Suprapubic skin (tissue), 4 donors: ENCODE measurements around the gene SEMA4A. TPM values are rescaled to one million over a fixed set of nuclear protein-coding genes. Genes with fewer than 3 reads are reported as not detected.

Experiments used
- DNase-seq, 2 donors: peaks; one replicate each; pipeline ENCODE4 v3.0.0-alpha.2; 2019; ENCODE audit warnings: low spot score in 2 of 2
- H3K27ac ChIP-seq: fragments of 200-600 bp; sonication (generic); one replicate; pipeline ENCODE4 v1.5.1; 2019
- H3K27me3 ChIP-seq: fragments of 200-600 bp; sonication (generic); one replicate; pipeline ENCODE4 v1.5.1; 2019
- H3K36me3 ChIP-seq: fragments of 200-600 bp; sonication (generic); one replicate; pipeline ENCODE4 v1.5.1; 2019
- H3K4me1 ChIP-seq: fragments of 200-600 bp; sonication (generic); one replicate; pipeline ENCODE4 v1.5.1; 2019
- H3K4me3 ChIP-seq: fragments of 200-600 bp; sonication (generic); one replicate; pipeline ENCODE4 v1.5.1; 2019; ENCODE audit warnings: mild to moderate bottlenecking
- H3K9me3 ChIP-seq: fragments of 200-600 bp; sonication (generic); one replicate; pipeline ENCODE4 v1.5.1; 2019
- CTCF ChIP-seq, 2 donors: fragments of 200-600 bp in 1 of 2; fragments of 450-650 bp in 1 of 2; sonication (generic) in 1 of 2; IDR thresholded peaks; one replicate each; pipeline ENCODE4 v1.5.1; 2016 to 2019; ENCODE audit warnings: antibody characterized with exemption in 2 of 2, mild to moderate bottlenecking in 1 of 2, moderate library complexity in 1 of 2
- EP300 ChIP-seq: sonication (generic); formaldehyde crosslinking; IDR thresholded peaks from one replicate; pipeline ENCODE4 v1.6.1; 2017; ENCODE audit warnings: antibody characterized with exemption
- POLR2A ChIP-seq, 2 donors: fragments of 450-650 bp; IDR thresholded peaks; one replicate each; pipeline ENCODE4 v1.6.1; 2017; ENCODE audit warnings: antibody characterized with exemption in 2 of 2, mild to moderate bottlenecking in 2 of 2, moderate library complexity in 2 of 2
- POLR2AphosphoS5 ChIP-seq, 3 donors: sonication (generic); formaldehyde crosslinking; IDR thresholded peaks; one replicate each; pipeline ENCODE4 v1.6.1; 2017; ENCODE audit warnings: antibody characterized with exemption in 3 of 3
- WGBS: methylation state at CpG from one replicate; pipeline ENCODE4 v1.1.5; 2018; 5-methylcytosine and 5-hydroxymethylcytosine counted together
- total RNA-seq, 4 donors: library from RNA; depleted of rRNA; stranded (reverse); fragments of >200 nt; gene quantifications; one replicate each; pipeline ENCODE4 v1.1.0, GENCODE V29; 2016

SEMA4A gene
- total RNA-seq, 4 donors from 2014 or later: 43.8 to 61.2 (median 50.2) TPM

- DNase-seq: no peak
- Histone ChIP-seq H3K36me3 (peaks cover 28% of the 10 kb centered on the region), H3K4me1 (peaks cover 34% of the 10 kb centered on the region), H3K27me3 (no peaks in the 10 kb centered on the region), H3K27ac (peak overlapping the region; percentile 55), H3K4me3 (no peak overlapping the region), H3K9me3 (no peaks in the 10 kb centered on the region)
- no peak for TF ChIP-seq POLR2AphosphoS5 (IDR thresholded peaks at IDR 0.05)
- no peak for TF ChIP-seq CTCF (IDR thresholded peaks at IDR 0.05)
- TF ChIP-seq POLR2A (IDR thresholded peaks at IDR 0.05): no peak
- no peak for TF ChIP-seq EP300
- 17% methylated on average over 2 of the region's 2 CpGs for WGBS
Observed at GRCh38 chr1:156217871-156218270, 64.5 kb downstream of the SEMA4A start.

GRCh38 chr1:156220226-156220625, 66.8 kb downstream of the SEMA4A start:
- no peaks in the 10 kb centered on the region for H3K9me3 ChIP-seq
- no peak overlapping the region for H3K27ac ChIP-seq
- H3K4me3 ChIP-seq: no peak overlapping the region
- peaks cover 21% of the 10 kb centered on the region for H3K4me1 ChIP-seq
- no peak for DNase-seq
- 98% methylated on average over 9 of the region's 9 CpGs for WGBS
- peaks cover 35% of the 10 kb centered on the region for H3K36me3 ChIP-seq
- H3K27me3 ChIP-seq: no peaks in the 10 kb centered on the region
- TF ChIP-seq POLR2A (IDR thresholded peaks at IDR 0.05): no peak
- TF ChIP-seq POLR2AphosphoS5 (IDR thresholded peaks at IDR 0.05): no peak
- TF ChIP-seq EP300: no peak
- no peak for TF ChIP-seq CTCF (IDR thresholded peaks at IDR 0.05)

- no peak overlapping the region for H3K27ac ChIP-seq
- DNase-seq: no peak
- WGBS: 94% methylated on average over 13 of the region's 13 CpGs
- peaks cover 21% of the 10 kb centered on the region for H3K4me1 ChIP-seq
- H3K9me3 ChIP-seq: no peaks in the 10 kb centered on the region
- no peaks in the 10 kb centered on the region for H3K27me3 ChIP-seq
- TF ChIP-seq POLR2AphosphoS5 (IDR thresholded peaks at IDR 0.05): no peak
- TF ChIP-seq CTCF (IDR thresholded peaks at IDR 0.05): no peak
- TF ChIP-seq POLR2A (IDR thresholded peaks at IDR 0.05): no peak
- TF ChIP-seq EP300: no peak
- no peak overlapping the region for H3K4me3 ChIP-seq
- H3K36me3 ChIP-seq: peaks cover 46% of the 10 kb centered on the region
Observed at GRCh38 chr1:156221986-156222692, 68.8 kb downstream of the SEMA4A start.

- Histone ChIP-seq H3K9me3 (no peaks in the 10 kb centered on the region), H3K4me1 (peaks cover 6% of the 10 kb centered on the region), H3K27me3 (no peaks in the 10 kb centered on the region), H3K4me3 (no peak overlapping the region), H3K27ac (no peak overlapping the region), H3K36me3 (peaks cover 65% of the 10 kb centered on the region)
- TF ChIP-seq CTCF (IDR thresholded peaks at IDR 0.05) (no peak), EP300 (no peak), POLR2A (IDR thresholded peaks at IDR 0.05) (no peak), POLR2AphosphoS5 (IDR thresholded peaks at IDR 0.05) (no peak)
- 11% methylated on average over 2 of the region's 2 CpGs for WGBS
- DNase-seq: no peak
Observed at GRCh38 chr1:156225677-156226014, 72.3 kb downstream of the SEMA4A start.

- H3K9me3 ChIP-seq: no peaks in the 10 kb centered on the region
- WGBS: 75% methylated on average over 2 of the region's 2 CpGs
- peaks cover 6% of the 10 kb centered on the region for H3K4me1 ChIP-seq
- TF ChIP-seq POLR2A (IDR thresholded peaks at IDR 0.05) (no peak), CTCF (IDR thresholded peaks at IDR 0.05) (no peak), POLR2AphosphoS5 (IDR thresholded peaks at IDR 0.05) (no peak), EP300 (no peak)
- H3K27me3 ChIP-seq: no peaks in the 10 kb centered on the region
- peaks cover 61% of the 10 kb centered on the region for H3K36me3 ChIP-seq
- H3K4me3 ChIP-seq: no peak overlapping the region
- DNase-seq: no peak
- H3K27ac ChIP-seq: no peak overlapping the region
Observed at GRCh38 chr1:156226116-156226538, 72.7 kb downstream of the SEMA4A start.
